Right kidney (tissue), 1 donor: ENCODE results near the gene RASAL2.
A peak's percentile ranks its signal among the peaks of the same experiment; 100 is the strongest.
"Not testable (repeated sequence)": the region's sequence is repeated elsewhere in the genome, so short reads cannot be mapped to it uniquely, and the experiment has no call there.

Experiments used
- DNase-seq: peaks from one replicate; pipeline ENCODE4 v3.0.0-alpha.2; 2016

Gene RASAL2

DNA sequence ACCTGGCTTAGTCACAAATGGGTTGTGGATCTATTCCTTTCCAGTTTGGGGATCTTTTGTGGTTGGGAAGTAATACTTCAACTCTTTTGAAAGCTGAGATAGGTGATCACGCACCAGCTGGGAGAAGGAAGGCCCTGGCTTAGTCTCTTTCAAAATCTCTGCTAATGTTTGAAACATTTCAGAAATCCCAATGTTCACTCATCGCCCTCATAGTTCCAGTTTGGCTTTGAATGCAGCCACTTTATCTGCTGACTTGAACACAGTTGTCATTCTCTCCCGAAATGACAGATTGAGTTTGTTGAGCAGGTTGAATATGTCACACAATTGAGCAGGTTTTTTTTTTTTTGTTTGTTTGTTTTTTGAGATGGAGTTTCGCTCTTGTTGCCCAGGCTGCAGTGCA lies 24.6 kb downstream of the RASAL2 start:
- no peak for DNase-seq

DNA sequence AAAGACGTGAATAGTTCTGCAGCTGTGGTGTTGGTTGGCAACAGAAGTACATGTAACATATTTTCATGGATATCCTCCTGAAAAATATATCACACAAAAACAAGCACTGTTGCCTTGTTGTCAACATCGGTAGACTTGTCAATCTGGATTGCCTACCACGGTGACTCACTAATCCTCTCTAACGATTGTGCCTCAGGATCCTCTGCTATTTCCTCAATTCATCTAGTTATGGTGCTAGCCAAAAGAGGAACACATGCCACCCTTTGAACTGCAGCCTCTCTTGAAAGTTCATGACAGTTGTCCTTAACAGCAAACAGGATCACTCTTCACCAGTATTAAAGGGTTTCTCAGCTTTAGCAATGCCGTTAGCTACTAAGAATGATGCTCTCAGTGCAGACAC lies 25.7 kb downstream of the RASAL2 start:
- DNase-seq: no peak

DNA sequence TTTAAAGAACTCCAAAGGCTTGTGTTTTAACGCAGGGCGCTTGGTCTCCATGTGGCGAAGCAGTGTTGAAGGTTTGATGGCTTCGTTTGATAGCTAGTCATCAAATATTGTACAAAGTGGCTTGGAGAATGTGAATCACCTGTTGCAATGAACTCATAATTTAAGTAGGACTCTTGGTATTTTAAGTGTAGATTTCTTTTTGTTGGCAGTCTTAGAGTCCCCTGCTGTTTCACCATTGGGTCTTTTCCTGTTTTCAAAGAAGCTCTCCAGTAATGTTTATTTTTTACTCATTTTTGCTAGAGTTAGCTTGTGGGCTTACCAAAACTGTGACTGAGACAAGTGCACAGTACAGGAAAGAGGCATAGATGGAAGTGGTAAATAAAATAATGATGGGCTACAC lies 26.2 kb downstream of the RASAL2 start:
- no peak for DNase-seq

DNA sequence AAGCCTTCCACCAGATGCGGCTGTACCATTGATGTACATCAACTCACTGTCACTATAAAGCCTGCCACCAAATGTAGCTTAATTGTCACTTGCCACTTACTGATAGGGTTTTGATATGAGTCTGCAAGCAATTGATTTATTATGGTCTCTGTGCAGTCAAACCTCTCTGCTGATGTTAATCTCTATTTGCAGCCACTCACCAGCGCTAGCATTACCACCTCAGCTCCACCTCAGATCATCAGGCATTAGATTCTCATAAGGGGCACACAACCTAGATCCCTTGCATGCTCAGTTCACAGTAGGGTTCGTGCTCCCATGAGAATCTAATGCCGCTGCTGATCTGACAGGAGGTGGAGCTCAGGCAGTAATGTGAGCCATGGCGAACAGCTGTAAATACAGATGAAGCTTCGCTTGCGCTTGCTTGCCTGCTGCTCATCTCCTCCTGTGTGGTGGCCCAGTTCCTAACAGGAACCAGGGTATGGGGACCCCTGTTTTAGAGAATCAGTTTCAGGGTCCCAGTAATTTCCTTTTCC lies 26.7 kb downstream of the RASAL2 start:
- not testable (repeated sequence) for DNase-seq

DNA sequence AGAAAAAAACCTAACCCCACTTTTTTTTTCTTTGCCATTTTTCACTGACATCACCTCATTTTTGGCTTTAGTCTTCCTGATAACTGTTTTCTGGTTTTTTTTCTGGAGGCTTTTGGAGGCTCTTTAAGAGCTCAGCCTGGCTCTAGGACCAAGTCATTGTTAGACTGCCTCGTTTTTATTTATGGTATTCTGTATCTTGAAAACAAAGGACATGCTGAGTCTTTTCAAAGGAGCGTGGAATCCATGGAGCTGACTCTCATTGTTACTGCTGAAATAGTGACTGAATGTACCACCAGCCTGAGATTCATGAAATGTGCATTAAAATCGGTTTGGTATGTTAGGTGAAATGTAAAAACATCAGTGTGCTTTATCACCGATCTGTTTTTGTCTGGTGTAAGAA lies 28.0 kb downstream of the RASAL2 start:
- DNase-seq: no peak

DNA sequence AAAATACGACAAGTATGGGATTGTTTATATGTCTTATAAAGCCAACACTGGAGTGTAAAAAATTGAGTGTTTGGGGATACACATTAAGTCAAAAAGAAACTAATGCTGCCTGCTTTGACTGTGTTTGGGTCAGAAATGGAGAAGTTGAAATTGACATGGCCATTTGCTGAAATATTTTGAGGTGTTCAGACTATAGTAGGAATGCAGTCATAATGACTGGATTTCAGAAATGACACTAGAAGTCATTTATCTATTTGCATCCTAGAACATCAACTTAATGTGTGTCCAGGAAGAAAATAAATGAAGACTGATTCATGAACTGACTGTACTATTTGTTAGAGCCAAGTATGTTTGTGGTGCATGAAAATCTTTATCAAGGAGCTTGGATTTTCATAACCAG lies 28.4 kb downstream of the RASAL2 start:
- DNase-seq: no peak

DNA sequence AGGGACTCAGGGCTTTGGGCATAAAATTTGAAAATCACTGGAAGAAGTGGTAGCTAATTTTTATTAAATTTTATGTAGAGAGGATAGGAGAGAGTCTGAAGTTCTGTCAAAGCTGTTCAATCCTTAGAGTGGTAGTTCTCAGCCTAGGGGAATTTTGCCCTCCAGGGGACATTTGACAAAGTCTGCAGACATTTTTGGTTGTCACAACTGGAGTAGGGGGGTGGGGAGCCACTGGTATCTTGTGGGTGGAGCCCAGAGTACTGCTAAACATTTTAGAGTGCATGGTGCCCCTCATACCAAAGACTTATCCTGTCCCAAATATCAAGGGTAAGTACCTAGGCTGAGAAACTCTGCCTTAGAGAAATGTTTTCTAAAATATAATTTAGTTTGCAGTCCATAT lies 30.2 kb downstream of the RASAL2 start:
- DNase-seq: no peak

DNA sequence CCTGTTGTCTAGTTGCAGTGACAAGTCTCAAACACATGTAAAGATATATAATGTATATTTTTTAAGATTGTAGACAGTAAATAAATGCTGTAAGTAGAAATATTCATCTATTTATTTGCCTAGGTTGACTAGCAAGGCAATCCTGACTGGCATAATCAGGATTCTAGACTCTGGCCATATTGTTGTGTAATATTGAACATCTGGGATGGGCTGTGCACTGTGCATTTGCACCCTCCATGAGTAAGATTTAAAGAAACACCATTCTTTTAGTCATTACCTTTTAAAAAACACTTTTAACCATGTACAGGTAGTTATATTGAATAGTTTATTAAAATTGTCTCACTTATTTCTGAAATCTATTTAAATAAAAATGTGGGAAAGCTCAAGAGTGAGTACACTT lies 32.4 kb downstream of the RASAL2 start:
- DNase-seq: no peak

DNA sequence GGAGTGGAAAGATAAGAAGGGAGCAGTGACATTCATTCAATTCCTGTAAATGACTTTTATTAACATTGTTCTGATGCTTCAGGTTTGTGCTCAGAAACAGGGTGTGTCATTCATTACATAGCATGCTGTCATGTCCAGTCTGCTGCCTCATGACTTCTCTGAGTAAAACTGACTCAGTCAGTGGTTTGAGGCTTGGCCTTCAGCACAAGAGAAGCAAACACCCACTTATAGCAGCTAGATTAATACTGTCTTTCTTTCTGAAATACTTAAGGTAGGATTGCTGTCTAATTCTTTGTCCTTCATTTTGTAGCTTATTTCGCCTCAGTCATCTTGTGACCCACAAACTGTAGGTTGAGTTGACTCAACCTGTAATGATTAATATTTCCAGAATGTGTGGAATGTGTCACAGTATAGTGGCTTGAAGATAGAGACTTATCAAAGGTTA lies 32.9 kb downstream of the RASAL2 start:
- no peak for DNase-seq

DNA sequence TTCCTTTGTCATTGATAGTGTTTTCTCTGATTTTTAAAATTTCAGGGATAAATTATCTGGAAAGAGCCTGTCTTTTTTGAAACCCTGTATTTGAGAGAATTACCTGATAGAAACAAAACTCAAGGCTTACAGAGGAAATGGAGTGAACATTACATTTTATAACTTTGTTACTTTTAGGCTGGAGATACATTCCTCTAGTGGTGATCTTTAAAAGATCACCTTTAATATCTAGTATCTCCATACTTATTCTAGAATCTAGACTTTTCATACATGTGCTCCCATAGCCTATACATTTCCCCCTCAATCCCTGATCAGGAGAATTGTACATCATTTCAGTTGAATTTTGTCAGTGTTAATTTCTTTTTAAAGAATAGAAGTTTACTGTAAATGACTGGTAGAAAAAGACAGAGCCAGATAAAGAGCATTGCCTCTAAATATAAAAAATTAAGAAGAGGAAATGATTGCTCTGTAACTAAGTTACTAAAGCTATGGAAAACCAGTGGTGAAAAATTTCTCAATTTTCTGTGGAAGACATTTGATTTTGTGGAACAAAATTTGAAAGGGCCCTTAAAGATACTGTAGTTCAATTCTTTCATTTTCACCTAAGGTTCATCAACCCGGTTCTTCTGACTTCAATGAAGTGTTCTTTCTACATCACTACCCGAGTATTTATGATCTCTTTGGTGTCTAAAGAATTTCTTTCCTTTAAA lies 33.7 kb downstream of the RASAL2 start:
- no peak for DNase-seq

DNA sequence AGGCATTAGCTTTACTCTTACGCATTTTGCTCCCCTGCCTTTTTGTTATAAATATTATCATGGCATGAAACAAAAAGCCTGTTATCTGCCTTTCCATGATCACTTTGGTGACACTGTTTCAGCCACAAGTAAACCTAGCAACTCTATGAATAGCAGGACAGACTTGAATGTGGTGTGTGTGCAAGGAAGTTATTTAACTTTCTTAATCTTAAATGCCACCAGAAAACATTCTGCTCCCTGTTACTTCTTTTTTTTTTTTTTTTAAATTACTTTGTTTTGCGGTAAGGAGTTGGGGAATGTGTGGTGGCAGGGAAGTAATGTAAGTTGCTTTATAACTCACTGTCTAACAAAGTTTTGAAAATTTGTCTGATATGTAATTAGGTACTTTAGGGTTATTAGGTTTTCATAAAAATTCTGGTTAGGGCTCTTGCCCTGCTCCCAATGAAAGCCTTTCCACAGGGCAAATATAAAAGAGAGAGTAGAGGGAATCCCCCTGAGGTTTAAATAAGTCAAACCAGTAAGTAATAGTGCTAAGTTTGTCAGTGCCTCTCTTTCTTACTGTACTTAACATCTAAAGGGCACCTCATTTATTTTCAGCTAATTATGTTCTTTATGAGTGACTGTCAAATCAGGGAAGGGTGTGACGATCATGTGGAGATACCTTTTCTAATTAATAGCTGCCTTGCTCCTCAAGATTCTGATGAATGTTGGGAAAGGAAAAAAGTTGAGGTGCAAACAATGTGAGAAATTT lies 39.5 kb downstream of the RASAL2 start:
- DNase-seq: no peak

DNA sequence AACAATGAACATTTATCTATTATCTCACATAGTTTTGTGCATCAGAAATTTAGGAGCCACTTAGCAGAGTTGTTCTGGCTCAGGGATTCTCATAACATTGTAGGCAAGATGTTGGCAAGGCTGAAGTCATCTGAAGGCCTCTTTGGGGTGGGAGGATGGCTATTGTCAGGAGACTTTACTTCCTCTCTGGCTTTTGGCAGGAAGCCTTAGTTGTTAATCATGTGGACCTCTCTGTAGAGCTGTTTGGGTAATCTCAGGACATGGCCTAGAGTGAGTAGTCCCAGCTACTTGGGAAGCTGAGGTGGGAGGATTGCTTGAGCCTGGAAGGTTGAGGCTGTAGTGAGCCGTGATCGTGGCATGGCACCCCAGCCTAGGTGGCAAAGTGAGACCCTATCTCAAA lies 40.2 kb downstream of the RASAL2 start:
- no peak for DNase-seq

DNA sequence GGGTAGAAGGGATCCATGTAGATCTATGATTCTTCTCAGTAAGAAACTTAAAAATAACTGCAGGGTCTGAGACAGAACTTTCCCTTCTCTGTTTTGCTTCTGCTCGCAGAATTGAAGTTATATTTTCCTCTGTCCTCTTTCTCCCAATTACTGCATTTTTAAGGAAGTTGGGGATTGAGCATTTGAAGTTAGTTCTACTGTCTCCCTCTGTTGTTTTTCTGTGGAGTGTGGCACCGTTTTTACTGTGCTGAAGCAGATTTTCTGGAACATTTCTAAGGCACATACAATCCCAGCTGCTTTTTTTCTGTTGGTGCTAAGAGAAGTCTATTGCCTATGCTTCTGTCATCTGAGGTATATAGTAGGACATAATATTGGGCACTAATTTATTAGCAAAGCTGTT lies 43.3 kb downstream of the RASAL2 start:
- no peak for DNase-seq

DNA sequence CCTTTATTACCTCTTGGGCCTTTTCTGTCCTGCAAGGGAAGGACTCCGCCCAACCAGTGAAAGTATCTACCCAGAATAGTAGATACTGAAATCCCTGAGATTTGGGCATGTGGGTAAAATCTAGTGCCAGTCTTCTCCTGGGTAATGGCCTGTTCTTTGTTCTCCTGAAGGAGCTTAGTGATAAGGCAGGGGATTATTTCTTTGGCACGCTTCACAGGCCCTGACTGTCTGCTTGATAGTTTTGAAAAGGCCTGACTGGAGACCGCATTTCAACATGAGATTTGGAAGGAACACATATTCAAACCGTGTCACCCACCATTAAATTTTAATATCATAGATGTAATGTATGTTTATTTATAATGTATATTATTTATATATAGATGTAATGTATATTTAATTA lies 48.9 kb downstream of the RASAL2 start:
- DNase-seq: no peak

DNA sequence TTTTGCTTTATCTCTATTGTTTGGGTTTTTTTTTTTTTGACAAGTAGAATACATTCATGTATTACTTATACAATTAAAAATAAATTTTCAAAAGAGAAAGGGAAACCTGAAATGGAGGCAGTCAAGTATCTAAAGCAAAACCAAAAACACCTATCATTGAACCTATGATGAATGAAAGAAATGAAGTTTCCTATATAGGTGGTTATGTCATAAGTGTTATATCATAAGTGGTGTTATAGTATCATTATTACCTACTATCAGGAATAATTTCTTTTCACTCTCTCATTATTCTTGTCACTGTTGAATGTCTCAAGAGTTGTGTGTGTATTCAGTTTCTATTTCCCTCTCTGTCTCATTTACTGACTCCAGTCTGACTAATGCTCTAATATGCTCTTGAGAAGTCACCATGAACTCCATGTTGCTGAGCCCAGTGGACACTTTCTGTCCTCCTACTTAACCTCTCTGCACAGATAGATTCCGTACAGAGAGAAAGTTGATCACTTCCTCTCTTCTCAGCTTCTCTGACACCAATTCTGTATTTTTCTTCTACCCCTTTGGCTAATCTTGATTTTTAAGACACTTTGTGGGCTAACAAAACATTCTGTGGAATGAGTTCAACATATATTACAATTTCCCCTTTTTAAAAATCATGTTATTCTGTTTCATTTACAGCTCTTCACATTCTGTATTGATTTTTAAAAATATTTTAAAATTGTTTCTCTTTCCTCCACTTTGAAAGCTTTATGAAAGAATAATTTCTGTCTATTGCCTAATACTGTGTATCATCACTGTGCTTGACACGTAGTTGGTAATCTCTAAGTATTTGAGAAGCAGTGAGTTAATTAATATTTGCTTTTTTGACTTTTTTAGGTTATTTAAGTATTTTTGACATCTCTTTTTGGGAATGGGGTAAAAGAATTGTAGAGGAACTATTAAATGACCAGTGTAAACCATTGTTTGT lies 50.1 kb downstream of the RASAL2 start:
- DNase-seq: no peak

DNA sequence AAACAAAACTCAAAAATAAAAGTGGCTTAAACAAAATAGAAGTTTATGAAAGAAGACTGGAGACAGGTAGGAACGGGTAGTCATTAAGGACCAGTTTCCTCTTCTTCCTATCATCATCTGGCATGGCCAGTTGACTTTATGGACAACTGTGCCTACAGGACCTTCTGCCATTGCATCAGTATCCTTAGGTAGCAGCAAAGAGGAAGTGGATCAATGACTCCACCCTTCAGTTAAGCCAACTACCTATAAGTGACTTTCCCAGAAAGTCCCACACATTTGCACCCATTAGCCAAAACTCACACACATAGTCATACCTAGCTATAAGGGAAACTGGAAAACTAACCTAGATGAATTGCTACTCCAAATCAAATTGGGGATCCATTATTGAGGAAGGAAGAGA lies 51.7 kb downstream of the RASAL2 start:
- no peak for DNase-seq

DNA sequence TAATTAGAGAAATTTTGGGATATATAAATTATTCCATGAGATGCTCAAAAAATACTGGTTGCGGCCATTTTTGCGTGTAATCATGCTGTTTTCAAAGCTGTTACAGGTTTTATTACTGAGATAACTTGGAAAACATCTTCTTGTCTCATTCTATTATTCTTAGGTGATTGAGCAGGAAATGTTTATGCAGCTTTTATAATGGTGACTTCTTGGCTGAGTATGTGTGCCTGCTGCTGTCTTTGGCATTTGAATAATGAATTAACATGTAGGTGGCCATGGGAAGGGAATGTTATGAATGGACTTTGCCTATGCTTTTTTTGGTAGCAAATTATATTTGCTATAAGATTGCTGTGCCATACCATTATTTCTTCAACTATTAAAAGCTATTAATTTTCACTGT lies 52.5 kb downstream of the RASAL2 start:
- no peak for DNase-seq

DNA sequence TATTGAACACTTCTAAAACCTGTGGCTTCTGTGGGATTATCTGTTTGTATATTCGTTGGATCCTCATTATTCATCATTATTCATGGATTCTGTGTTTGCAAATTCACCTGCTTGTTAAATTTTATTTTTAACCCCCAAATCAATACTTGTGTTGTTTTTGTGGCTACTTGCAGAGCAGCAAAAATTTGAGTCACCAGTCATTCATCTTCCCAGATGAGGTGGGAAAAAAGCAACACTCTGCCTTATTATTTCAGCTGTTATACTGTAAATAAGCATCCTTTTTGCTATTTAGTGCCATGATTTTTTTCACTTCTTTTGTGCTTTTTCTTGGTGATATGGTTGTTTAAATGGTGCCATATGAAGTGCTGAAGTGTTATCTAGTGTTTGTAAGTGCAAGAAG lies 56.7 kb downstream of the RASAL2 start:
- no peak for DNase-seq

DNA sequence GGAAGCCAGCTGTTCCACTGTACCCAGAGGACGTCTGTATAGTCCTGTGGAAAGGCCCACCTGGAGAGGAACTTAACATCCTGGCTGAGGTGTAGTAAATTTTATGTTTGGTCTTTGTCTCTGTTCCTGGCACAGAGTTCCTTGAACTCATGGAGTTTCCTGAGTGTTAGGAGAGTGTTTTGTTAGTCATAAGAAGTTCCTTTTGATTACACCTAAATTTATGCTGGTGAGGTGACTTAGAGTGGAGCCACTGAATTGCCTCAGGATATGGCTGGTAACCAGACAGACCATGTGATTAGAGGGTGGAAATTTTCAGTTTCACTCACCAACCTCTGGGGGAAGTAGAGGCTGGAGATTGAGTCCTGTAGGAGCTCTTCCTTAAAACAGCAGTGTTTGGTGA lies 57.9 kb downstream of the RASAL2 start:
- no peak for DNase-seq

DNA sequence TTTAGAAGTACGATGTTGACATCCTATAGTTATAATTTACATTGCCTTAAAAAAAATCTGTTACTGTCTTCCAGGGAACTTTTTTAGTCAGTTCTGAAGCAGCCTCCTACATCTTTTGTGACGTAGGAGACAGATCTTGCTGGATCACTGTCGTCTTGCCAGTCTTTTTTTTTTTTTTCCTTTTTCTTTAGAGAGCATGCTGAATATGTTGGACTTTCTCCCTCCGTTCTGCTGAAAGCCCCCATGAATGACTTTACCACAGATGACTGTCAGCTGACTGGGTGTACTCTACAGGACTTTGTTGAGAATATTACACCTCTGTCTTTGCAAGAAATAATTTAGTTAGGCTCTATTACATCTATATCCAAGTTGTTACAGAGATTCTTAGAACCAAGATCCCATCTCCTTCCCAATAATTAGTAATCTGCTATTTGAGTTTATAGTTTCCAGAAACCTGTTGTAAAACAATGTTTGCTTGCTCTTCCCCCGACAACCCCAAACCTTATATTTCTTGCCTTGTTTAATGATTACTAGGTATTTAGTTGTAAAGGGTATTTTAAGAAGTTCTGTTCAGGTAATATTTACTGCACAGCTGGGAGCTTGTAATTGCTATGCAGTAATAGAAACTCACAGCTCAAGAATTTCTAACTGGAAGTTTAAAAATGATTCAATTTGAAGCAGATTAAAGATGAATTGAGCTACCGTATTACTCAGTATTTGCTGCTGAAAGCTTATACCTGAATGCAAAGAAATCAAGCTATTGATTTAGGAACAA lies 61.8 kb downstream of the RASAL2 start:
- peak; percentile 10 for DNase-seq

DNA sequence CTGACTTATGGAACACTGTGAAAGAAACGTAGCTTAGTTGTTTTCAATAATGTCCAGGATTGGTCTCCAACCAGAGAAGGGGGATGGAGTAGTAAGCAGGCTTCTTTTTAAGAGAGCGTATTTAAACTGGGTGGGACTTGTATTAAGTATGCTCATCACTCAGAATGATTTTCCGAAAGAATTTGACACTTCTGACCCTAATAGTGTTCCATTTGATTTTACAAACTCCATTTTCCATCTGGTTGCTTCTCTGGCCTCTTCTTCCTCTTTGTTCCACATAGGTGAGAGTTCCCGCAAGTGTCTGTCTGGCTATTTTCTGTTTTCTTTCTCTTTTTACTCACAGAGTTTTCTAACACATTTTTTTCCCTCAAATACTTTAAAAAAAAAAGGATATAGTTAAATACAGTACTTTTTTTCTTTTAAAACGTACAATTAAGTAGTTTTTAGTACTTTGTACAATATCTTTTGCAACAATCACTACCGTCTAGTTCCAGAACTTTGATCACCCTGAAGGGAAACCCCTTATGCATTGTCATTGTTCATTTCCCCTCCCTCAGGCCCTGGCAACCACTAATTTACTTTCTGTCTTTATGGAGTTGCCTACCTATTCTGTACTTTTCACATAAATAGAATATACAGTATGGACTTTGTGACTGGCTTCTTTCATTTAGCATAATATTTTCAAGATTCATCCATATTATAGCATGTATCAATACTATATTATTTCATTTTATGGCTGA lies 67.0 kb downstream of the RASAL2 start:
- DNase-seq: no peak
